Neutrophil (primary cell): ENCODE results near the gene TULP4.

Source experiments
- H3K27ac ChIP-seq: fragments of 200-600 bp; sonication (generic); 2 replicates; pipeline ENCODE4 v1.5.1; 2016; ENCODE audit warnings: mild to moderate bottlenecking, moderate library complexity
- H3K27me3 ChIP-seq: fragments of 200-600 bp; sonication (generic); 2 replicates; pipeline ENCODE4 v1.6.0; 2016; ENCODE audit warnings: mild to moderate bottlenecking
- H3K36me3 ChIP-seq: fragments of 200-600 bp; sonication (generic); 2 replicates; pipeline ENCODE4 v1.5.1; 2017
- H3K4me1 ChIP-seq, 2 experiments: fragments of 200-600 bp in 1 of 2; sonication (generic) in 1 of 2; 1 replicate in 1 of 2; 2 replicates in 1 of 2; pipeline versions ENCODE4 v1.5.1 to v1.6.1; 2013 to 2016; ENCODE audit warnings: low read depth in 1 of 2, low read length in 1 of 2, mild to moderate bottlenecking in 1 of 2, moderate library complexity in 1 of 2; ENCODE audit not compliant: control insufficient read depth in 1 of 2, insufficient read depth in 1 of 2
- H3K4me3 ChIP-seq, 2 experiments: fragments of 200-600 bp in 1 of 2; sonication (generic) in 1 of 2; 1 replicate in 1 of 2; 2 replicates in 1 of 2; pipeline ENCODE4 v1.5.1; 2013 to 2016; ENCODE audit warnings: low read depth in 1 of 2, low read length in 1 of 2, mild to moderate bottlenecking in 1 of 2, moderate library complexity in 1 of 2
- H3K9me3 ChIP-seq: fragments of 200-600 bp; sonication (generic); 2 replicates; pipeline ENCODE4 v1.5.1; 2016
- TF ChIP-seq, protein P1 (sequence below): fragments of 200-600 bp; sonication (generic); IDR thresholded peaks from 2 replicates; pipeline ENCODE4 v1.5.1; 2016; ENCODE audit warnings: antibody characterized with exemption

Gene TULP4

DNA sequence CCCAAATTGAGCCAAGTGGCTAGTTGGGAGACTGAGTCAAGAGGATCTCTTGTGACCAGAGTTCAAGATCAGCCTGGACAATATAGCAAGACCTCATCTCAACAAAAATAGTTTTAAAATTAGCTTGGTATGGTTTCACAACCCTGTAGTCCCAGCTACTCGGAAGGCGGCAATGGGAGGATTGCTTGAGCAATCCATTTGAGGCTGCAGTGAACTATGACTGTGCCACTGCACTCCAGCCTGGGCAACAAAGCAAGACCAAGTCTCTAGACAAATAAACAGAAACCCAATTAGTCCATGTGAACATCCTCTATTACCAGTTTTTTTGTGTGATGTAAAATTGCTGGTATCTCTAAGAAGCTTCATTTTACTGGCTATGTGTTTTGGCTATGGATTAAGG is 106.2 kb downstream of the TULP4 start:
- H3K4me3 ChIP-seq: no peak overlapping the region
- no peaks in the 10 kb centered on the region for H3K27me3 ChIP-seq
- H3K36me3 ChIP-seq: no peaks in the 10 kb centered on the region
- H3K27ac ChIP-seq: no peak overlapping the region
- no peaks in the 10 kb centered on the region for H3K9me3 ChIP-seq
- TF ChIP-seq, protein P1, sequence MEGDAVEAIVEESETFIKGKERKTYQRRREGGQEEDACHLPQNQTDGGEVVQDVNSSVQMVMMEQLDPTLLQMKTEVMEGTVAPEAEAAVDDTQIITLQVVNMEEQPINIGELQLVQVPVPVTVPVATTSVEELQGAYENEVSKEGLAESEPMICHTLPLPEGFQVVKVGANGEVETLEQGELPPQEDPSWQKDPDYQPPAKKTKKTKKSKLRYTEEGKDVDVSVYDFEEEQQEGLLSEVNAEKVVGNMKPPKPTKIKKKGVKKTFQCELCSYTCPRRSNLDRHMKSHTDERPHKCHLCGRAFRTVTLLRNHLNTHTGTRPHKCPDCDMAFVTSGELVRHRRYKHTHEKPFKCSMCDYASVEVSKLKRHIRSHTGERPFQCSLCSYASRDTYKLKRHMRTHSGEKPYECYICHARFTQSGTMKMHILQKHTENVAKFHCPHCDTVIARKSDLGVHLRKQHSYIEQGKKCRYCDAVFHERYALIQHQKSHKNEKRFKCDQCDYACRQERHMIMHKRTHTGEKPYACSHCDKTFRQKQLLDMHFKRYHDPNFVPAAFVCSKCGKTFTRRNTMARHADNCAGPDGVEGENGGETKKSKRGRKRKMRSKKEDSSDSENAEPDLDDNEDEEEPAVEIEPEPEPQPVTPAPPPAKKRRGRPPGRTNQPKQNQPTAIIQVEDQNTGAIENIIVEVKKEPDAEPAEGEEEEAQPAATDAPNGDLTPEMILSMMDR: no peak
- H3K4me1 ChIP-seq: no peaks in the 10 kb centered on the region

- Histone ChIP-seq H3K36me3 (no peaks in the 10 kb centered on the region), H3K4me1 (no peaks in the 10 kb centered on the region), H3K4me3 (no peak overlapping the region), H3K9me3 (no peaks in the 10 kb centered on the region), H3K27ac (no peak overlapping the region), H3K27me3 (no peaks in the 10 kb centered on the region)
- TF ChIP-seq, protein P1: no peak
These were observed 107.2 kb downstream of the TULP4 start for GRCh38 chr6:158419339-158419909.

DNA sequence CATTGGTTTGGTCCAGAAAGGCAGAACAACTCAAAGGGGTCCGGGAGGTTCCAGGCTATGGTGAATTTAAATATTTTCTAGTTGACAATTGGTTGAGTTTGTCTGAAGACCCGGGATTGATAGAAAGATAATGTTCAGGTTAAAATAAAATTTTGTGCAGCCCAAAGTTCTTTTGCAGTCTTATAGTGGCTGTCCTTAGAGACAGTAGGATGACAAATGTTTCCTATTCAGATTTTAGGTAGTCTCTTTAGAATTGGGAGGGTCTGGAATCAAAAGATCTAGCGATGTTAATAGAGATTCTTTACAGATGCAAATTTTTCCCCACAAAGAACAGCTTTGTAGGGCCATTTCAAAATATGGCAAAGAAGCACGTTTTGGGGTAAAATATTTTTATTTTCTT is 109.1 kb downstream of the TULP4 start:
- TF ChIP-seq, protein P1: no peak
- Histone ChIP-seq H3K36me3 (no peaks in the 10 kb centered on the region), H3K27ac (no peak overlapping the region), H3K4me1 (no peaks in the 10 kb centered on the region), H3K27me3 (no peaks in the 10 kb centered on the region), H3K9me3 (no peaks in the 10 kb centered on the region), H3K4me3 (no peak overlapping the region)

GRCh38 chr6:158422629-158423238 is 110.5 kb downstream of the TULP4 start:
- no peaks in the 10 kb centered on the region for H3K36me3 ChIP-seq
- TF ChIP-seq, protein P1: no peak
- no peaks in the 10 kb centered on the region for H3K9me3 ChIP-seq
- H3K27ac ChIP-seq: no peak overlapping the region
- no peak overlapping the region for H3K4me3 ChIP-seq
- no peaks in the 10 kb centered on the region for H3K4me1 ChIP-seq
- H3K27me3 ChIP-seq: no peaks in the 10 kb centered on the region

GRCh38 chr6:158431036-158431435 is 118.8 kb downstream of the TULP4 start:
- H3K4me1 ChIP-seq: no peaks in the 10 kb centered on the region
- no peaks in the 10 kb centered on the region for H3K36me3 ChIP-seq
- H3K4me3 ChIP-seq: no peak overlapping the region
- no peaks in the 10 kb centered on the region for H3K27me3 ChIP-seq
- no peak overlapping the region for H3K27ac ChIP-seq
- no peaks in the 10 kb centered on the region for H3K9me3 ChIP-seq
- TF ChIP-seq, protein P1: no peak
